CD4-positive, alpha-beta T cell (primary cell): ENCODE results near the gene WASL. TPM values are rescaled to one million over a fixed set of nuclear protein-coding genes. Genes with fewer than 3 reads are reported as not detected.

Experiments
- ATAC-seq: fragments of 200-7000 bp; cut with Tn5 transposase; one replicate; pipeline ENCODE4 v1.10.0; 2022; ENCODE audit warnings: mild to moderate bottlenecking; ENCODE audit not compliant: poor library complexity
- CTCF ChIA-PET: fragments of 350-600 bp; sonication (Branson Sonifier 250); formaldehyde crosslinking; loops from one replicate; lab custom pipeline; 2021; ENCODE audit warnings: antibody characterized with exemption, inconsistent platforms; lab: Charles Lee
- POLR2A ChIA-PET: fragments of 350-600 bp; sonication (Branson Sonifier 250); formaldehyde crosslinking; loops from one replicate; lab custom pipeline; 2021; ENCODE audit warnings: antibody characterized with exemption, inconsistent platforms; lab: Charles Lee
- DNase-seq, 14 experiments: peaks; one replicate each; pipeline ENCODE4 v3.0.0-alpha.2; 2013 to 2020; ENCODE audit warnings: mixed read lengths in 2 of 14
- H3K27ac ChIP-seq, 2 donors: one replicate each; pipeline versions ENCODE4 v1.5.1 to v1.7.0; 2013; ENCODE audit warnings: low read length in 2 of 2, low read depth in 1 of 2, mild to moderate bottlenecking in 1 of 2
- H3K27me3 ChIP-seq, 2 experiments: 1 replicate in 1 of 2; 2 replicates in 1 of 2; pipeline versions ENCODE4 v1.6.1 to v1.7.0; 2013; ENCODE audit warnings: low read length in 2 of 2, control low read depth in 1 of 2, mild to moderate bottlenecking in 1 of 2, moderate library complexity in 1 of 2; ENCODE audit not compliant: insufficient read depth in 2 of 2, control insufficient read depth in 1 of 2
- H3K36me3 ChIP-seq: one replicate; pipeline ENCODE4 v1.6.1; 2013; ENCODE audit warnings: low read length, control low read depth; ENCODE audit not compliant: insufficient read depth
- H3K4me1 ChIP-seq: one replicate; pipeline ENCODE4 v1.6.1; 2013; ENCODE audit warnings: low read length, control low read depth; ENCODE audit not compliant: insufficient read depth
- H3K4me3 ChIP-seq: one replicate; pipeline ENCODE4 v1.5.1; 2013; ENCODE audit warnings: mild to moderate bottlenecking, low read length, moderate library complexity
- H3K9me3 ChIP-seq, 2 experiments: 1 replicate in 1 of 2; 2 replicates in 1 of 2; pipeline versions ENCODE4 v1.6.1 to v1.7.0; 2013; ENCODE audit warnings: low read length in 2 of 2, mild to moderate bottlenecking in 2 of 2, control low read depth in 1 of 2, moderate library complexity in 1 of 2; ENCODE audit not compliant: control insufficient read depth in 1 of 2, insufficient read depth in 1 of 2
- H3K27ac Mint-ChIP-seq: one replicate; pipeline ENCODE4 v1.8.0; 2020; ENCODE audit warnings: mixed read lengths
- H3K27me3 Mint-ChIP-seq: one replicate; pipeline ENCODE4 v1.8.0; 2021; ENCODE audit warnings: mixed read lengths
- H3K36me3 Mint-ChIP-seq: one replicate; pipeline ENCODE4 v1.8.0; 2021; ENCODE audit warnings: low read depth, mixed read lengths
- H3K4me1 Mint-ChIP-seq: one replicate; pipeline ENCODE4 v1.8.0; 2021; ENCODE audit warnings: low read depth, mixed read lengths
- H3K4me3 Mint-ChIP-seq: one replicate; pipeline ENCODE4 v1.8.0; 2020; ENCODE audit warnings: mild to moderate bottlenecking, mixed read lengths
- H3K9me3 Mint-ChIP-seq: one replicate; pipeline ENCODE4 v1.8.0; 2020; ENCODE audit warnings: mixed read lengths
- CTCF ChIP-seq: fragments of 200-600 bp; IDR thresholded peaks from one replicate; pipeline ENCODE4 v1.8.0; 2022; ENCODE audit warnings: antibody characterized with exemption, mild to moderate bottlenecking
- intact Hi-C, 2 experiments: fragments of 100-400 bp; cut with DNase I in 1 of 2; cut with micrococcal nuclease in 1 of 2; formaldehyde crosslinking; loops; one replicate each; pipeline versions ENCODE4 v1.15.1 to v1.9.0; 2023 to 2025; cut with DNase I, micrococcal nuclease
- total RNA-seq, 174 experiments: library from RNA in 2 of 174; stranded (reverse) in 2 of 174; gene quantifications; one replicate each; pipeline ENCODE4 v1.2.3 and lab custom pipeline; 2021 to 2026

WASL gene
- total RNA-seq, 2 experiments from 2014 or later = 8.6 to 9.3 TPM

DNA sequence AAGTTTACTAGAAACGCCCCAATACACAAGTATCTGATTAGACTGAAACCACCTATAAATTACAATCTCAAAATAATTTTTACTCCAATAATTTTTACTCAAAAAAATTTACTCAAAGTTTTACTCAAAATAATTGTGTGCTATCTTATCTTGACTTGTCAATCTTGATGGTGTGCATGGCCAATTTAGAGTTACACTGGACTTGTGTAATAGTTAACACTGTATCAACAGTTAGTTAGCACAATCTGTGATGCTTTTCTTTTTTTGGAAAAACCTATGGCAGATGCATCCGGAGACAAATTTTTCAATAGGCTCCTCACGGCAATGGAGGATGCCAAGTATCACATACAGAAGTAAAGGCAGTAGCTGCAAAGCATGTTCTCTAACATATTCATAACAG lies 68.2 kb downstream of the WASL start:
- H3K4me1 Mint-ChIP-seq = no peaks in the 10 kb centered on the region
- H3K4me1 ChIP-seq = no peaks in the 10 kb centered on the region
- no peak overlapping the region for H3K4me3 Mint-ChIP-seq
- ATAC-seq (no peak), DNase-seq (no peak)
- no peak overlapping the region for H3K27ac Mint-ChIP-seq
- ChIA-PET CTCF (no interaction called here), POLR2A (no interaction called here)
- no peaks in the 10 kb centered on the region for H3K27me3 Mint-ChIP-seq
- no peaks in the 10 kb centered on the region for H3K9me3 ChIP-seq
- peaks cover 40% of the 10 kb centered on the region for H3K36me3 ChIP-seq
- H3K4me3 ChIP-seq = no peak overlapping the region
- no peak for TF ChIP-seq CTCF
- H3K36me3 Mint-ChIP-seq = peaks cover 37% of the 10 kb centered on the region
- no peaks in the 10 kb centered on the region for H3K9me3 Mint-ChIP-seq
- intact Hi-C loops = loop anchor here in 1 of 2 experiments (5.0 kb wide), 1 partner anchor 1177 kb away; no protein-coding TSS in a partner anchor
- no peak overlapping the region for H3K27ac ChIP-seq
- no peaks in the 10 kb centered on the region for H3K27me3 ChIP-seq

GRCh38 chr7:123679614-123680013 lies 69.2 kb downstream of the WASL start:
- Mint-ChIP-seq H3K9me3 (no peaks in the 10 kb centered on the region), H3K27ac (no peak overlapping the region), H3K36me3 (peaks cover 27% of the 10 kb centered on the region), H3K4me3 (no peak overlapping the region), H3K27me3 (no peaks in the 10 kb centered on the region), H3K4me1 (no peaks in the 10 kb centered on the region)
- H3K36me3 ChIP-seq = peaks cover 31% of the 10 kb centered on the region
- intact Hi-C loops = loop anchor here in 1 of 2 experiments (5.0 kb wide), 1 partner anchor 1178 kb away; no protein-coding TSS in a partner anchor
- H3K9me3 ChIP-seq = no peaks in the 10 kb centered on the region
- DNase-seq (no peak), ATAC-seq (no peak)
- no peak overlapping the region for H3K27ac ChIP-seq
- no peak overlapping the region for H3K4me3 ChIP-seq
- no peaks in the 10 kb centered on the region for H3K4me1 ChIP-seq
- no peak for TF ChIP-seq CTCF
- CTCF ChIA-PET = no interaction called here
- POLR2A ChIA-PET = no interaction called here
- H3K27me3 ChIP-seq = no peaks in the 10 kb centered on the region

DNA sequence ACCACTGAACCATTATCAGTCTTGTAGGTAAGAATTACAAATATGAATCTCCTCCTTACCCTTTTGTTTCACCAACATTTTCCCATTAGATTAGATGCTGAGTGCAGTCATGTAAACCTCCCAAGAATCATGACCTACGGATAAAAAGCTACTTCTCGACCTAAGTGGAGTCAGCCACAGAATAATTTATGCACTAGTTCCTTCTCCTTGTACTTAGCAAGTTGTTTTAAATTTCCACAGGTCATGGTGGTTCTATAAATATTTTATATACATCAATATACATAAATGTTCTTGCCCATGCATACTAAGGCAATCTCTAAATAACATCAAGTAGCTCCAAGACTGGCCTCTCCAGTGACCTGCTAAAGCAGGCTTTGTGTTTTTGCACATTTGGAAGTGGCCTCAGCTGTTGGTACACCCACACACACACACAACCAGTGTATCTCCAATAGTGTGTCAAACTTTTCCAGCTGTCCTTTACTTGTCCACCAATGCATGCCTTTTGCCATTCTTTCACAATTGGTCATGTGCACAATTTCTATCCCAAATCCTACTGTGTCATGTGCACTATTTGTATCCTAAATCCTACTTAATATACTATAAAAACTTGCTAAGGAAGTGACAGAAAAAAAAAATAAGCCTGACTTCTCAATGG lies 71.6 kb downstream of the WASL start:
- H3K27ac ChIP-seq = no peak overlapping the region
- DNase-seq (no peak), ATAC-seq (no peak)
- ChIA-PET POLR2A (no interaction called here), CTCF (no interaction called here)
- intact Hi-C loops = no loop called here
- H3K36me3 ChIP-seq = peaks cover 20% of the 10 kb centered on the region
- H3K4me3 ChIP-seq = no peak overlapping the region
- Mint-ChIP-seq H3K4me3 (no peak overlapping the region), H3K4me1 (no peaks in the 10 kb centered on the region), H3K27ac (no peak overlapping the region), H3K9me3 (no peaks in the 10 kb centered on the region), H3K36me3 (peaks cover 11% of the 10 kb centered on the region), H3K27me3 (no peaks in the 10 kb centered on the region)
- H3K4me1 ChIP-seq = no peaks in the 10 kb centered on the region
- H3K27me3 ChIP-seq = no peaks in the 10 kb centered on the region
- no peak for TF ChIP-seq CTCF
- no peaks in the 10 kb centered on the region for H3K9me3 ChIP-seq
